ENCODE results near the gene VIL1. TPM values are rescaled to one million over a fixed set of nuclear protein-coding genes. Genes with fewer than 3 reads are reported as not detected.

The VIL1 gene
- total and polyA plus RNA-seq, 2 of the 13 experiments (the other 11 are each of a cell fraction or from before 2014, with no cell fraction given): 287 to 301 TPM

- TF ChIP-seq TCF12 (IDR thresholded peaks at IDR 0.05) (no peak), TCF12 (CRISPR knock-in tag; IDR thresholded peaks at IDR 0.05) (peak; percentile 60; the same call in 1 of the 2 replicates), ATF3 (CRISPR knock-in tag; IDR thresholded peaks at IDR 0.05) (no peak), ZNF451 (CRISPR knock-in tag; IDR thresholded peaks at IDR 0.05) (no peak), ZKSCAN1 (IDR thresholded peaks at IDR 0.05; ENCODE audit: low read length) (no peak), HNRNPL (IDR thresholded peaks at IDR 0.05; ENCODE audit: low read depth, low read length) (peak; percentile 84; the same call in 1 of the 2 replicates), ZNF790 (CRISPR knock-in tag; IDR thresholded peaks at IDR 0.05; ENCODE audit: borderline replicate concordance) (no peak), ZNF572 (CRISPR knock-in tag; IDR thresholded peaks at IDR 0.05) (no peak), BCL6 (CRISPR knock-in tag; IDR thresholded peaks at IDR 0.05) (peak; percentile 63), JUND (CRISPR knock-in tag; IDR thresholded peaks at IDR 0.05) (no peak), ZNF282 (IDR thresholded peaks at IDR 0.05; ENCODE audit: partially characterized antibody) (no peak), RBAK (CRISPR knock-in tag; IDR thresholded peaks at IDR 0.05) (no peak), NR2F2 (IDR thresholded peaks at IDR 0.05; ENCODE audit: borderline replicate concordance, low read depth) (no peak), SMAD1 (CRISPR knock-in tag; IDR thresholded peaks at IDR 0.05; ENCODE audit: borderline replicate concordance, low read depth) (no peak), ZFX (CRISPR knock-in tag; IDR thresholded peaks at IDR 0.05; ENCODE audit: low read depth) (peak; percentile 56), ZNF839 (CRISPR knock-in tag; IDR thresholded peaks at IDR 0.05; ENCODE audit: borderline replicate concordance) (peak; percentile 86), TRIM22 (IDR thresholded peaks at IDR 0.05) (no peak), MLLT10 (CRISPR knock-in tag; IDR thresholded peaks at IDR 0.05) (no peak), NPAS2 (CRISPR knock-in tag; IDR thresholded peaks at IDR 0.05; ENCODE audit: borderline replicate concordance) (no peak), ZSCAN9 (CRISPR knock-in tag; IDR thresholded peaks at IDR 0.05; ENCODE audit: borderline replicate concordance) (0 out of 2 replicates have a peak, but pooled peaks have one; percentile 64), HNF4G (IDR thresholded peaks at IDR 0.05; ENCODE audit: borderline replicate concordance, low read depth, low read length) (no peak), HNF4G (CRISPR knock-in tag; IDR thresholded peaks at IDR 0.05; ENCODE audit: borderline replicate concordance, low read depth) (peak; percentile 74; the same call in 1 of the 2 replicates), CEBPB (IDR thresholded peaks at IDR 0.05; ENCODE audit: borderline replicate concordance, low read depth, low read length) (peak; percentile 77; the same call in 1 of the 2 replicates), ETV6 (CRISPR knock-in tag; conservative IDR thresholded peaks at IDR 0.05) (peak; percentile 92), ZNF121 (CRISPR knock-in tag; IDR thresholded peaks at IDR 0.05) (peak; percentile 39; the same call in 1 of the 2 replicates), ZNF766 (CRISPR knock-in tag; IDR thresholded peaks at IDR 0.05; ENCODE audit: borderline replicate concordance) (0 out of 2 replicates have a peak, but pooled peaks have one; percentile 72), ZNF326 (CRISPR knock-in tag; IDR thresholded peaks at IDR 0.05; ENCODE audit: borderline replicate concordance) (no peak; the same call in none of the 2 replicates), FOXC1 (CRISPR knock-in tag; IDR thresholded peaks at IDR 0.05; ENCODE audit: borderline replicate concordance) (0 out of 2 replicates have a peak, but pooled peaks have one; percentile 44), SOX6 (IDR thresholded peaks at IDR 0.05) (no peak), SOX6 (CRISPR knock-in tag; IDR thresholded peaks at IDR 0.05) (peak; percentile 72)
- TF ChIP-seq, protein P1, sequence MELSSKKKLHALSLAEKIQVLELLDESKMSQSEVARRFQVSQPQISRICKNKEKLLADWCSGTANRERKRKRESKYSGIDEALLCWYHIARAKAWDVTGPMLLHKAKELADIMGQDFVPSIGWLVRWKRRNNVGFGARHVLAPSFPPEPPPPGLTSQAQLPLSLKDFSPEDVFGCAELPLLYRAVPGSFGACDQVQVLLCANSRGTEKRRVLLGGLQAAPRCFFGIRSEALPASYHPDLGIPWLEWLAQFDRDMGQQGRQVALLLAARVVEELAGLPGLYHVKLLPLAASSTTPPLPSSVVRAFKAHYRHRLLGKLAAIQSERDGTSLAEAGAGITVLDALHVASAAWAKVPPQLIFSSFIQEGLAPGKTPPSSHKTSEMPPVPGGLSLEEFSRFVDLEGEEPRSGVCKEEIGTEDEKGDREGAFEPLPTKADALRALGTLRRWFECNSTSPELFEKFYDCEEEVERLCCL (CRISPR knock-in tag; IDR thresholded peaks at IDR 0.05; ENCODE audit: borderline replicate concordance): no peak
Observed at GRCh38 chr2:218406209-218406948, 12.5 kb upstream of the VIL1 start (continued).

Data from HepG2 (cell line).